ENCODE results near the gene ASPM.

Gene ASPM

GRCh38 chr1:197145446-197146024, 934 bp downstream of the ASPM start:
- TF ChIP-seq CTCF (IDR thresholded peaks at IDR 0.05; ENCODE audit: insufficient read depth, low read length, missing control alignments) = no peak
- peak overlapping the region; percentile 81 for H3K4me3 ChIP-seq (ENCODE audit: low read depth, low read length)
- DNase-seq (ENCODE audit: low read depth, low spot score) = no peak
- POLR2A ChIA-PET = no interaction called here
- CTCF ChIA-PET = interaction anchor here (1.0 kb wide), 2 partner anchors 12 to 35 kb away, joined by 3 read pairs; no protein-coding TSS in a partner anchor

GRCh38 chr1:197144570-197145325, 1.7 kb downstream of the ASPM start:
- ChIA-PET POLR2A (no interaction called here), CTCF (interaction anchor here (0.6 to 1.0 kb wide), 3 partner anchors 9 to 35 kb away, joined by 3 read pairs; no protein-coding TSS in a partner anchor)
- TF ChIP-seq CTCF (IDR thresholded peaks at IDR 0.05; ENCODE audit: insufficient read depth, low read length, missing control alignments) = no peak

GRCh38 chr1:197143276-197143675, 3.2 kb downstream of the ASPM start:
- CTCF ChIA-PET = interaction anchor here (1.2 kb wide), 1 partner anchor 10 kb away, joined by 4 read pairs; no protein-coding TSS in a partner anchor
- no peak for TF ChIP-seq CTCF (IDR thresholded peaks at IDR 0.05; ENCODE audit: insufficient read depth, low read length, missing control alignments)
- DNase-seq (ENCODE audit: low read depth, low spot score) = no peak
- POLR2A ChIA-PET = no interaction called here
- H3K4me3 ChIP-seq (ENCODE audit: low read depth, low read length) = no peak overlapping the region

More at GRCh38 chr1:197144570-197145325, 1.7 kb downstream of the ASPM start:
- peak overlapping the region; percentile 81 for H3K4me3 ChIP-seq (ENCODE audit: low read depth, low read length)
- DNase-seq (ENCODE audit: low read depth, low spot score) = no peak

- ChIA-PET CTCF (interaction anchor here (1.2 kb wide), 1 partner anchor 21 kb away, joined by 3 read pairs; no protein-coding TSS in a partner anchor), POLR2A (no interaction called here)
- TF ChIP-seq CTCF (IDR thresholded peaks at IDR 0.05; ENCODE audit: insufficient read depth, low read length, missing control alignments) = no peak
- no peak overlapping the region for H3K4me3 ChIP-seq (ENCODE audit: low read depth, low read length)
- DNase-seq (ENCODE audit: low read depth, low spot score) = no peak
Measured at GRCh38 chr1:197141575-197141974, 4.9 kb downstream of the ASPM start.

- no peak for DNase-seq (ENCODE audit: low read depth, low spot score)
- CTCF ChIA-PET = no interaction called here
- no peak overlapping the region for H3K4me3 ChIP-seq (ENCODE audit: low read depth, low read length)
- POLR2A ChIA-PET = no interaction called here
- no peak for TF ChIP-seq CTCF (IDR thresholded peaks at IDR 0.05; ENCODE audit: insufficient read depth, low read length, missing control alignments)
Measured at GRCh38 chr1:197140121-197140520, 6.3 kb downstream of the ASPM start.

- POLR2A ChIA-PET = no interaction called here
- no peak for TF ChIP-seq CTCF (IDR thresholded peaks at IDR 0.05; ENCODE audit: insufficient read depth, low read length, missing control alignments)
- DNase-seq (ENCODE audit: low read depth, low spot score) = no peak
- CTCF ChIA-PET = interaction anchor here (1.2 to 1.9 kb wide), 2 partner anchors 10 to 40 kb away, joined by 3 to 5 read pairs; no protein-coding TSS in a partner anchor
- no peak overlapping the region for H3K4me3 ChIP-seq (ENCODE audit: low read depth, low read length)
Measured at GRCh38 chr1:197139169-197139568, 7.3 kb downstream of the ASPM start.

All from AG04449 (cell line).